GM12872 (cell line): Measurements from ENCODE around the gene ATL3.

Experiments
- CTCF ChIP-seq: IDR thresholded peaks from 3 replicates; pipeline ENCODE4 v1.5.1; 2011; ENCODE audit warnings: low read depth, mild to moderate bottlenecking, low read length, moderate library complexity; ENCODE audit not compliant: insufficient read depth

The ATL3 gene

GRCh38 chr11:63629426-63629825 is 41.8 kb downstream of the ATL3 start:
- no peak for TF ChIP-seq CTCF

GRCh38 chr11:63623513-63624140 is 47.5 kb downstream of the ATL3 start:
- no peak for TF ChIP-seq CTCF

GRCh38 chr11:63622323-63622722 is 48.9 kb downstream of the ATL3 start:
- TF ChIP-seq CTCF, result no peak

GRCh38 chr11:63621071-63621470 is 50.1 kb downstream of the ATL3 start:
- no peak for TF ChIP-seq CTCF

GRCh38 chr11:63619967-63620366 is 51.2 kb downstream of the ATL3 start:
- no peak for TF ChIP-seq CTCF

GRCh38 chr11:63616953-63617352 is 54.2 kb downstream of the ATL3 start:
- no peak for TF ChIP-seq CTCF

GRCh38 chr11:63614136-63614671 is 57.0 kb downstream of the ATL3 start, which contains the start of gene PLAAT3:
Gene PLAAT3 (minus strand): TSS chr11:63614433. CDS start chr11:63614014, 419 bp downstream.
- TF ChIP-seq CTCF, result no peak
